HG03045 (cell line): Measurements from ENCODE around the gene ARVCF.

Source experiments
- ATAC-seq: cut with Tn5 transposase; IDR thresholded peaks from one replicate; pipeline ENCODE4 v1.9.1; 2021; ENCODE audit warnings: mild to moderate bottlenecking, moderate library complexity; ENCODE audit not compliant: unreplicated experiment

Gene ARVCF

GRCh38 chr22:20016734-20017621 is at the start of gene ARVCF:
ARVCF (minus strand) TSS chr22:20016823; CDS start chr22:19990794, 26,029 bp downstream.
- ATAC-seq, result peak; percentile 64

GRCh38 chr22:20065896-20066616 is 49.4 kb upstream of the ARVCF start:
- no peak for ATAC-seq

- no peak for ATAC-seq
These were observed 48.1 kb upstream of the ARVCF start for GRCh38 chr22:20064545-20065262.

- no peak for ATAC-seq
These were observed 47.5 kb upstream of the ARVCF start for GRCh38 chr22:20064140-20064480.

- ATAC-seq, result no peak
These were observed 46.9 kb upstream of the ARVCF start for GRCh38 chr22:20063271-20064139.

GRCh38 chr22:20062766-20063083 is 46.1 kb upstream of the ARVCF start:
- no peak for ATAC-seq

- no peak for ATAC-seq
These were observed 45.6 kb upstream of the ARVCF start for GRCh38 chr22:20062043-20062765.

GRCh38 chr22:20061481-20061861 is 44.8 kb upstream of the ARVCF start:
- no peak for ATAC-seq

GRCh38 chr22:20060700-20061480 is 44.3 kb upstream of the ARVCF start:
- ATAC-seq, result no peak

GRCh38 chr22:20058989-20059770 is 42.6 kb upstream of the ARVCF start:
- no peak for ATAC-seq

- no peak for ATAC-seq
These were observed 41.1 kb upstream of the ARVCF start for GRCh38 chr22:20057596-20058268.

GRCh38 chr22:20056696-20057386 is 40.2 kb upstream of the ARVCF start:
- no peak for ATAC-seq

GRCh38 chr22:20056161-20056560 is 39.5 kb upstream of the ARVCF start:
- ATAC-seq, result no peak

- no peak for ATAC-seq
These were observed 39.0 kb upstream of the ARVCF start for GRCh38 chr22:20055654-20056053.

- no peak for ATAC-seq
These were observed 38.5 kb upstream of the ARVCF start for GRCh38 chr22:20055144-20055543.

- no peak for ATAC-seq
These were observed 37.9 kb upstream of the ARVCF start for GRCh38 chr22:20054485-20054884.

GRCh38 chr22:20054034-20054427 is 37.4 kb upstream of the ARVCF start:
- no peak for ATAC-seq
